ENCODE measurements around the gene FURIN. TPM values are rescaled to one million over a fixed set of nuclear protein-coding genes. Genes with fewer than 3 reads are reported as not detected.

FURIN gene
- total and polyA plus RNA-seq, 2 experiments from 2014 or later: 67.9 to 98.9 TPM

- no peak overlapping the region for H3K27ac ChIP-seq
- WGBS (ENCODE audit: low lambda C conversion rate, missing lambda C conversion rate): 86% methylated on average over 5 of the region's 5 CpGs
- H3K4me3 ChIP-seq: no peak overlapping the region
- no peaks in the 10 kb centered on the region for H3K79me2 ChIP-seq
- H3K9me3 ChIP-seq (ENCODE audit: low read depth): no peaks in the 10 kb centered on the region
- DNase-seq (ENCODE audit: low spot score): no peak
- no peaks in the 10 kb centered on the region for H4K20me1 ChIP-seq (ENCODE audit: insufficient read depth, poor library complexity, severe bottlenecking)
- no peak overlapping the region for H3K4me2 ChIP-seq
- H3K27me3 ChIP-seq: no peaks in the 10 kb centered on the region
- H3K36me3 ChIP-seq (replicated peaks; ENCODE audit: insufficient read depth, low read depth): no peaks in the 10 kb centered on the region
- TF ChIP-seq EZH2 (IDR thresholded peaks at IDR 0.05; ENCODE audit: borderline replicate concordance): no peak
- TF ChIP-seq EZH2phosphoT487 (IDR thresholded peaks at IDR 0.05; ENCODE audit: low read depth, severe bottlenecking, unreplicated experiment): no peak
- no peak for TF ChIP-seq CTCF (IDR thresholded peaks at IDR 0.05; ENCODE audit: poor library complexity)
- no peak overlapping the region for H2AFZ ChIP-seq
- H3K9me2 ChIP-seq (replicated peaks; ENCODE audit: insufficient read depth): no peaks in the 10 kb centered on the region
- no peaks in the 10 kb centered on the region for H3K4me1 ChIP-seq (ENCODE audit: insufficient read depth)
Measured at GRCh38 chr15:90851940-90852339, 16.4 kb upstream of the FURIN start.

- Histone ChIP-seq H3K9me2 (replicated peaks; ENCODE audit: insufficient read depth) (no peaks in the 10 kb centered on the region), H3K27ac (no peak overlapping the region), H2AFZ (no peak overlapping the region), H3K4me3 (no peak overlapping the region), H4K20me1 (ENCODE audit: insufficient read depth, poor library complexity, severe bottlenecking) (no peaks in the 10 kb centered on the region), H3K36me3 (replicated peaks; ENCODE audit: insufficient read depth, low read depth) (no peaks in the 10 kb centered on the region), H3K4me1 (ENCODE audit: insufficient read depth) (peaks cover 5% of the 10 kb centered on the region), H3K9me3 (ENCODE audit: low read depth) (no peaks in the 10 kb centered on the region), H3K79me2 (no peaks in the 10 kb centered on the region), H3K27me3 (no peaks in the 10 kb centered on the region), H3K4me2 (no peak overlapping the region)
- WGBS (ENCODE audit: low lambda C conversion rate, missing lambda C conversion rate): 81% methylated on average over 9 of the region's 9 CpGs
- DNase-seq (ENCODE audit: low spot score): no peak
- TF ChIP-seq EZH2 (IDR thresholded peaks at IDR 0.05; ENCODE audit: borderline replicate concordance) (no peak), CTCF (IDR thresholded peaks at IDR 0.05; ENCODE audit: poor library complexity) (no peak), EZH2phosphoT487 (IDR thresholded peaks at IDR 0.05; ENCODE audit: low read depth, severe bottlenecking, unreplicated experiment) (no peak)
Measured at GRCh38 chr15:90855139-90855538, 13.2 kb upstream of the FURIN start.

GRCh38 chr15:90857337-90857736 lies 11.1 kb upstream of the FURIN start:
- Histone ChIP-seq H2AFZ (no peak overlapping the region), H3K27ac (no peak overlapping the region), H3K36me3 (replicated peaks; ENCODE audit: insufficient read depth, low read depth) (no peaks in the 10 kb centered on the region), H3K79me2 (no peaks in the 10 kb centered on the region), H3K9me2 (replicated peaks; ENCODE audit: insufficient read depth) (no peaks in the 10 kb centered on the region), H3K27me3 (no peaks in the 10 kb centered on the region), H3K4me2 (no peak overlapping the region), H3K4me1 (ENCODE audit: insufficient read depth) (peaks cover 5% of the 10 kb centered on the region), H3K9me3 (ENCODE audit: low read depth) (no peaks in the 10 kb centered on the region), H4K20me1 (ENCODE audit: insufficient read depth, poor library complexity, severe bottlenecking) (no peaks in the 10 kb centered on the region), H3K4me3 (no peak overlapping the region)
- no peak for DNase-seq (ENCODE audit: low spot score)
- 88% methylated on average over 8 of the region's 8 CpGs for WGBS (ENCODE audit: low lambda C conversion rate, missing lambda C conversion rate)
- no peak for TF ChIP-seq CTCF (IDR thresholded peaks at IDR 0.05; ENCODE audit: poor library complexity)

- Histone ChIP-seq H3K4me3 (no peak overlapping the region), H3K4me2 (no peak overlapping the region), H3K4me1 (ENCODE audit: insufficient read depth) (peaks cover 5% of the 10 kb centered on the region), H3K27me3 (no peaks in the 10 kb centered on the region), H4K20me1 (ENCODE audit: insufficient read depth, poor library complexity, severe bottlenecking) (no peaks in the 10 kb centered on the region), H3K79me2 (no peaks in the 10 kb centered on the region), H2AFZ (no peak overlapping the region), H3K36me3 (replicated peaks; ENCODE audit: insufficient read depth, low read depth) (no peaks in the 10 kb centered on the region), H3K9me2 (replicated peaks; ENCODE audit: insufficient read depth) (no peaks in the 10 kb centered on the region), H3K9me3 (ENCODE audit: low read depth) (no peaks in the 10 kb centered on the region), H3K27ac (no peak overlapping the region)
- TF ChIP-seq CTCF (IDR thresholded peaks at IDR 0.05; ENCODE audit: poor library complexity) (no peak), EZH2 (IDR thresholded peaks at IDR 0.05; ENCODE audit: borderline replicate concordance) (no peak), EZH2phosphoT487 (IDR thresholded peaks at IDR 0.05; ENCODE audit: low read depth, severe bottlenecking, unreplicated experiment) (no peak)
- DNase-seq (ENCODE audit: low spot score): no peak
- WGBS (ENCODE audit: low lambda C conversion rate, missing lambda C conversion rate): 87% methylated on average over 8 of the region's 8 CpGs
Measured at GRCh38 chr15:90857883-90858443, 10.4 kb upstream of the FURIN start.
